Stimulated activated CD8-positive, alpha-beta memory T cell treated with anti-CD3 and anti-CD28 coated beads, Interleukin-12 subunit alpha, Interleukin-12 subunit beta, amount 100 ng/mL, for 1 hour (primary cell): ENCODE measurements around the gene ILKAP.

ENCODE experiments used
- DNase-seq: peaks from one replicate; pipeline ENCODE4 v3.0.0-alpha.2; 2020; ENCODE audit warnings: low read depth

ILKAP gene

GRCh38 chr2:238137885-238138284 is 65.6 kb downstream of the ILKAP start:
- no peak for DNase-seq

GRCh38 chr2:238136820-238137537 is 66.5 kb downstream of the ILKAP start:
- DNase-seq = no peak

GRCh38 chr2:238135601-238136150 is 67.8 kb downstream of the ILKAP start:
- DNase-seq = no peak

GRCh38 chr2:238134393-238134785 is 69.1 kb downstream of the ILKAP start:
- no peak for DNase-seq

GRCh38 chr2:238133499-238134392 is 69.7 kb downstream of the ILKAP start:
- no peak for DNase-seq

- no peak for DNase-seq
Measured at GRCh38 chr2:238132463-238133450, 70.7 kb downstream of the ILKAP start.

- no peak for DNase-seq
Measured at GRCh38 chr2:238131761-238132462, 71.6 kb downstream of the ILKAP start.

- no peak for DNase-seq
Measured at GRCh38 chr2:238130696-238131628, 72.5 kb downstream of the ILKAP start.

GRCh38 chr2:238130111-238130695 is 73.3 kb downstream of the ILKAP start:
- DNase-seq = no peak

GRCh38 chr2:238129166-238130010 is 74.1 kb downstream of the ILKAP start:
- no peak for DNase-seq

- no peak for DNase-seq
Measured at GRCh38 chr2:238128534-238129001, 74.9 kb downstream of the ILKAP start.

- no peak for DNase-seq
Measured at GRCh38 chr2:238128061-238128440, 75.4 kb downstream of the ILKAP start.

- no peak for DNase-seq
Measured at GRCh38 chr2:238127165-238128060, 76.1 kb downstream of the ILKAP start.

GRCh38 chr2:238126775-238127164 is 76.7 kb downstream of the ILKAP start:
- DNase-seq = no peak

GRCh38 chr2:238126338-238126737 is 77.2 kb downstream of the ILKAP start:
- no peak for DNase-seq

- DNase-seq = no peak
Measured at GRCh38 chr2:238125127-238125885, 78.2 kb downstream of the ILKAP start.
